Measurements from ENCODE around the gene ZNF473. TPM values are rescaled to one million over a fixed set of nuclear protein-coding genes. Genes with fewer than 3 reads are reported as not detected.

ZNF473 gene
- total and polyA plus RNA-seq, 2 donors (not counting 1 experiment from before 2014, with no cell fraction given), result 5.0 to 6.4 TPM

GRCh38 chr19:50046649-50047503 is 21.1 kb downstream of the ZNF473 start:
- no peak overlapping the region for H3K9ac ChIP-seq (ENCODE audit: insufficient read depth, low read length)
- H4K20me1 ChIP-seq (ENCODE audit: control insufficient read depth, extremely low read depth, insufficient read depth, low read length), result no peaks in the 10 kb centered on the region
- H3K27ac ChIP-seq (ENCODE audit: insufficient read depth, low read length), result no peak overlapping the region
- no peak overlapping the region for H2AFZ ChIP-seq (ENCODE audit: low read length)
- peaks cover 13% of the 10 kb centered on the region for H3K9me3 ChIP-seq (ENCODE audit: control insufficient read depth, insufficient read depth, low read depth, low read length)
- no peaks in the 10 kb centered on the region for H3K4me1 ChIP-seq (ENCODE audit: control insufficient read depth, extremely low read depth, insufficient read depth, low read length)
- H3K4me2 ChIP-seq (ENCODE audit: extremely low read depth, insufficient read depth, low read length), result no peak overlapping the region
- H3K79me2 ChIP-seq (ENCODE audit: control insufficient read depth, insufficient read depth, low read length), result no peaks in the 10 kb centered on the region
- DNase-seq (ENCODE audit: low read depth in 2 of 2), result peak in 1 of 2 donors; percentile 30
- TF ChIP-seq EZH2 (IDR thresholded peaks at IDR 0.05; ENCODE audit: low read length, missing control alignments), result no peak
- peak; percentile 44 to 56 for TF ChIP-seq CTCF (conservative IDR thresholded peaks at IDR 0.05 in 1 of 2, IDR thresholded peaks at IDR 0.05 in 1 of 2; ENCODE audit: low read depth in 1 of 2, low read length in 2 of 2)
- peaks cover 23% of the 10 kb centered on the region for H3K36me3 ChIP-seq (ENCODE audit: control insufficient read depth, insufficient read depth, low read length)
- no peak overlapping the region for H3K4me3 ChIP-seq (replicated peaks in 1 of 4; ENCODE audit: control extremely low read depth in 1 of 4, insufficient read depth in 1 of 4, low read depth in 3 of 4, low read length in 4 of 4)
- H3K27me3 ChIP-seq (ENCODE audit: control insufficient read depth, insufficient read depth, low read length), result no peaks in the 10 kb centered on the region

- no peaks in the 10 kb centered on the region for H4K20me1 ChIP-seq (ENCODE audit: control insufficient read depth, extremely low read depth, insufficient read depth, low read length)
These were observed 21.9 kb downstream of the ZNF473 start for GRCh38 chr19:50047671-50048070.

More at GRCh38 chr19:50047671-50048070, 21.9 kb downstream of the ZNF473 start:
- H3K27me3 ChIP-seq (ENCODE audit: control insufficient read depth, insufficient read depth, low read length), result no peaks in the 10 kb centered on the region
- no peak overlapping the region for H3K4me3 ChIP-seq (replicated peaks in 1 of 4; ENCODE audit: control extremely low read depth in 1 of 4, insufficient read depth in 1 of 4, low read depth in 3 of 4, low read length in 4 of 4)
- TF ChIP-seq EZH2 (IDR thresholded peaks at IDR 0.05; ENCODE audit: low read length, missing control alignments) (no peak), CTCF (conservative IDR thresholded peaks at IDR 0.05 in 1 of 2, IDR thresholded peaks at IDR 0.05 in 1 of 2; ENCODE audit: low read depth in 1 of 2, low read length in 2 of 2) (no peak)
- no peak overlapping the region for H3K4me2 ChIP-seq (ENCODE audit: extremely low read depth, insufficient read depth, low read length)
- no peaks in the 10 kb centered on the region for H3K79me2 ChIP-seq (ENCODE audit: control insufficient read depth, insufficient read depth, low read length)
- no peak overlapping the region for H3K9ac ChIP-seq (ENCODE audit: insufficient read depth, low read length)
- H3K9me3 ChIP-seq (ENCODE audit: control insufficient read depth, insufficient read depth, low read depth, low read length), result peaks cover 13% of the 10 kb centered on the region
- no peak overlapping the region for H2AFZ ChIP-seq (ENCODE audit: low read length)
- DNase-seq (ENCODE audit: low read depth in 2 of 2), result peak in 1 of 2 donors; percentile 72
- no peak overlapping the region for H3K27ac ChIP-seq (ENCODE audit: insufficient read depth, low read length)
- peaks cover 20% of the 10 kb centered on the region for H3K36me3 ChIP-seq (ENCODE audit: control insufficient read depth, insufficient read depth, low read length)
- no peaks in the 10 kb centered on the region for H3K4me1 ChIP-seq (ENCODE audit: control insufficient read depth, extremely low read depth, insufficient read depth, low read length)
